A549 (cell line): ENCODE results near the gene B9D1.

Experiments used
- BHLHE40 ChIP-seq: IDR thresholded peaks from 2 replicates; pipeline ENCODE4 v1.6.1; 2012; ENCODE audit warnings: low read depth, low read length, inconsistent platforms
- CHD4 ChIP-seq: fragments of 200-600 bp; sonication (generic); IDR thresholded peaks from 2 replicates; pipeline ENCODE4 v1.6.1; 2016; ENCODE audit warnings: antibody characterized with exemption, mild to moderate bottlenecking, borderline replicate concordance
- EHMT2 ChIP-seq: fragments of 200-600 bp; sonication (generic); IDR thresholded peaks from 2 replicates; pipeline ENCODE4 v1.6.1; 2016; ENCODE audit warnings: antibody characterized with exemption, low read depth, mild to moderate bottlenecking, moderate library complexity
- EP300 ChIP-seq, 2 experiments: fragments of >200 bp; sonication (Bioruptor Twin); formaldehyde crosslinking; IDR thresholded peaks; 2 replicates in 1 of 2; 3 replicates in 1 of 2; pipeline ENCODE4 v1.6.1; 2016 to 2017
- KDM5A ChIP-seq: fragments of 200-600 bp; sonication (generic); IDR thresholded peaks from 2 replicates; pipeline ENCODE4 v1.6.1; 2016; ENCODE audit warnings: antibody characterized with exemption, mild to moderate bottlenecking
- POLR2A ChIP-seq: IDR thresholded peaks from 2 replicates; pipeline ENCODE4 v1.6.1; 2012; ENCODE audit warnings: mild to moderate bottlenecking, low read length
- RAD21 ChIP-seq, 2 experiments: fragments of >200 bp in 1 of 2; sonication (Bioruptor Twin) in 1 of 2; formaldehyde crosslinking in 1 of 2; IDR thresholded peaks in 1 of 2; conservative IDR thresholded peaks in 1 of 2; 2 replicates in 1 of 2; 3 replicates in 1 of 2; pipeline ENCODE4 v1.6.1; 2012 to 2018; ENCODE audit warnings: inconsistent platforms in 1 of 2
- RCOR1 ChIP-seq: fragments of 150-350 bp; IDR thresholded peaks from 2 replicates; pipeline ENCODE4 v1.6.1; 2014; ENCODE audit warnings: antibody characterized with exemption, low read length, low read depth
- TF ChIP-seq, protein P1 (sequence below): fragments of >200 bp; sonication (Bioruptor Twin); formaldehyde crosslinking; IDR thresholded peaks from 3 replicates; pipeline ENCODE4 v1.5.1; 2016
- TF ChIP-seq, protein P2 (sequence below): IDR thresholded peaks from 2 replicates; pipeline ENCODE4 v1.6.1; 2012; ENCODE audit warnings: low read depth, borderline replicate concordance
- TF ChIP-seq, protein P3 (sequence below): IDR thresholded peaks from 2 replicates; pipeline ENCODE4 v1.6.1; 2012

DNA sequence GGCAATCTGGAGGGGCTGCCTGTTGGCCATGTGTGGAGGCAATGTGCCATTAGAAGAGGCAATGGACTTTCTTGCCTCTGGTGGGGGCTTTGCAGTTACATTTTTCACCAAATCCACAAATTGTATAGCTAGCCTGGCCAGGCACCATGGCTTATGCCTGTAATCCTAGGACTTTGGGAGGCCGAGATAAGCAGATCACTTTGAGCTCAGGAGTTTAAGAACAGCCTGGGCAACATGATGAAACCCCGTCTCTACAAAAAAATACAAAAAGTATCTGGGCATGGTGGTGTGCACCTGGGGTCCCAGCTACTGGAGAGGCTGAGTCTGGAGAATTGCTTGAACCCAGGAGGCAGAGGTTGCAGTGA, 45.8 kb upstream of the B9D1 start:
- no peak for TF ChIP-seq POLR2A
- TF ChIP-seq, protein P1, sequence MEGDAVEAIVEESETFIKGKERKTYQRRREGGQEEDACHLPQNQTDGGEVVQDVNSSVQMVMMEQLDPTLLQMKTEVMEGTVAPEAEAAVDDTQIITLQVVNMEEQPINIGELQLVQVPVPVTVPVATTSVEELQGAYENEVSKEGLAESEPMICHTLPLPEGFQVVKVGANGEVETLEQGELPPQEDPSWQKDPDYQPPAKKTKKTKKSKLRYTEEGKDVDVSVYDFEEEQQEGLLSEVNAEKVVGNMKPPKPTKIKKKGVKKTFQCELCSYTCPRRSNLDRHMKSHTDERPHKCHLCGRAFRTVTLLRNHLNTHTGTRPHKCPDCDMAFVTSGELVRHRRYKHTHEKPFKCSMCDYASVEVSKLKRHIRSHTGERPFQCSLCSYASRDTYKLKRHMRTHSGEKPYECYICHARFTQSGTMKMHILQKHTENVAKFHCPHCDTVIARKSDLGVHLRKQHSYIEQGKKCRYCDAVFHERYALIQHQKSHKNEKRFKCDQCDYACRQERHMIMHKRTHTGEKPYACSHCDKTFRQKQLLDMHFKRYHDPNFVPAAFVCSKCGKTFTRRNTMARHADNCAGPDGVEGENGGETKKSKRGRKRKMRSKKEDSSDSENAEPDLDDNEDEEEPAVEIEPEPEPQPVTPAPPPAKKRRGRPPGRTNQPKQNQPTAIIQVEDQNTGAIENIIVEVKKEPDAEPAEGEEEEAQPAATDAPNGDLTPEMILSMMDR, result no peak
- TF ChIP-seq, protein P2, sequence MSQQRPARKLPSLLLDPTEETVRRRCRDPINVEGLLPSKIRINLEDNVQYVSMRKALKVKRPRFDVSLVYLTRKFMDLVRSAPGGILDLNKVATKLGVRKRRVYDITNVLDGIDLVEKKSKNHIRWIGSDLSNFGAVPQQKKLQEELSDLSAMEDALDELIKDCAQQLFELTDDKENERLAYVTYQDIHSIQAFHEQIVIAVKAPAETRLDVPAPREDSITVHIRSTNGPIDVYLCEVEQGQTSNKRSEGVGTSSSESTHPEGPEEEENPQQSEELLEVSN, result no peak
- no peak for TF ChIP-seq CHD4
- TF ChIP-seq KDM5A, result no peak
- TF ChIP-seq EP300 (IDR thresholded peaks at IDR 0.05), result no peak
- no peak for TF ChIP-seq BHLHE40
- no peak for TF ChIP-seq RCOR1
- TF ChIP-seq, protein P3, sequence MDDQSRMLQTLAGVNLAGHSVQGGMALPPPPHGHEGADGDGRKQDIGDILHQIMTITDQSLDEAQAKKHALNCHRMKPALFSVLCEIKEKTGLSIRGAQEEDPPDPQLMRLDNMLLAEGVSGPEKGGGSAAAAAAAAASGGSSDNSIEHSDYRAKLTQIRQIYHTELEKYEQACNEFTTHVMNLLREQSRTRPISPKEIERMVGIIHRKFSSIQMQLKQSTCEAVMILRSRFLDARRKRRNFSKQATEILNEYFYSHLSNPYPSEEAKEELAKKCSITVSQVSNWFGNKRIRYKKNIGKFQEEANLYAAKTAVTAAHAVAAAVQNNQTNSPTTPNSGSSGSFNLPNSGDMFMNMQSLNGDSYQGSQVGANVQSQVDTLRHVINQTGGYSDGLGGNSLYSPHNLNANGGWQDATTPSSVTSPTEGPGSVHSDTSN, result no peak
- no peak for TF ChIP-seq RAD21 (conservative IDR thresholded peaks at IDR 0.05 in 1 of 2, IDR thresholded peaks at IDR 0.05 in 1 of 2)
- TF ChIP-seq EHMT2, result no peak
